DND-41 (cell line): ENCODE data around the gene COG6.
A peak's percentile ranks its signal among the peaks of the same experiment; 100 is the strongest.

Experiments used
- CTCF ChIP-seq: IDR thresholded peaks from 2 replicates; pipeline ENCODE4 v1.5.1; 2012; ENCODE audit warnings: borderline replicate concordance, low read length, moderate library complexity, mild to moderate bottlenecking; ENCODE audit not compliant: poor library complexity, severe bottlenecking; ENCODE audit errors: extremely low read depth
- EZH2 ChIP-seq: IDR thresholded peaks from 3 replicates; pipeline ENCODE4 v1.6.1; 2012; ENCODE audit warnings: borderline replicate concordance, low read depth, mild to moderate bottlenecking, moderate library complexity, low read length, inconsistent platforms; ENCODE audit not compliant: severe bottlenecking

- TF ChIP-seq CTCF (peak; percentile 88), EZH2 (no peak)
Measured at GRCh38 chr13:39616087-39616694, 39.3 kb upstream of the COG6 start.
